HL-60 (cell line): ENCODE results near the gene POU2F2.

Source experiments
- DNase-seq, 2 experiments: peaks; one replicate each; pipeline ENCODE4 v3.0.0-alpha.2; 2010 to 2020; ENCODE audit warnings: low read depth in 1 of 2, low spot score in 1 of 2
- H3K27ac ChIP-seq: fragments of 250-450 bp; sonication (Bioruptor Pico); replicated peaks from 2 replicates; pipeline ENCODE4 v1.5.1; 2020; ENCODE audit warnings: mild to moderate bottlenecking, moderate library complexity
- H3K27me3 ChIP-seq: fragments of 250-450 bp; sonication (Bioruptor Pico); 2 replicates; pipeline ENCODE4 v1.5.1; 2021; ENCODE audit warnings: mild to moderate bottlenecking, moderate library complexity; ENCODE audit not compliant: insufficient read depth, poor library complexity, severe bottlenecking
- H3K4me3 ChIP-seq: replicated peaks from 2 replicates; pipeline ENCODE4 v1.5.1; 2011; ENCODE audit warnings: mild to moderate bottlenecking, control low read depth, low read length; ENCODE audit not compliant: insufficient read depth
- GABPA ChIP-seq: IDR thresholded peaks from 2 replicates; pipeline ENCODE4 v1.6.1; 2012; ENCODE audit warnings: low read depth
- POLR2AphosphoS5 ChIP-seq: IDR thresholded peaks from 2 replicates; pipeline ENCODE4 v1.6.1; 2012; ENCODE audit warnings: low read depth
- SPI1 ChIP-seq: IDR thresholded peaks from 2 replicates; pipeline ENCODE4 v1.6.1; 2012; ENCODE audit warnings: low read depth, mild to moderate bottlenecking, borderline replicate concordance
- TF ChIP-seq, protein P1 (sequence below): IDR thresholded peaks from one replicate; pipeline ENCODE4 v1.5.1; 2011; ENCODE audit warnings: low read length, control low read depth, inconsistent platforms; ENCODE audit not compliant: insufficient read depth
- TF ChIP-seq, protein P2 (sequence below): IDR thresholded peaks from 2 replicates; pipeline ENCODE4 v1.6.1; 2012; ENCODE audit warnings: low read depth; ENCODE audit not compliant: insufficient replicate concordance

The POU2F2 gene

DNA sequence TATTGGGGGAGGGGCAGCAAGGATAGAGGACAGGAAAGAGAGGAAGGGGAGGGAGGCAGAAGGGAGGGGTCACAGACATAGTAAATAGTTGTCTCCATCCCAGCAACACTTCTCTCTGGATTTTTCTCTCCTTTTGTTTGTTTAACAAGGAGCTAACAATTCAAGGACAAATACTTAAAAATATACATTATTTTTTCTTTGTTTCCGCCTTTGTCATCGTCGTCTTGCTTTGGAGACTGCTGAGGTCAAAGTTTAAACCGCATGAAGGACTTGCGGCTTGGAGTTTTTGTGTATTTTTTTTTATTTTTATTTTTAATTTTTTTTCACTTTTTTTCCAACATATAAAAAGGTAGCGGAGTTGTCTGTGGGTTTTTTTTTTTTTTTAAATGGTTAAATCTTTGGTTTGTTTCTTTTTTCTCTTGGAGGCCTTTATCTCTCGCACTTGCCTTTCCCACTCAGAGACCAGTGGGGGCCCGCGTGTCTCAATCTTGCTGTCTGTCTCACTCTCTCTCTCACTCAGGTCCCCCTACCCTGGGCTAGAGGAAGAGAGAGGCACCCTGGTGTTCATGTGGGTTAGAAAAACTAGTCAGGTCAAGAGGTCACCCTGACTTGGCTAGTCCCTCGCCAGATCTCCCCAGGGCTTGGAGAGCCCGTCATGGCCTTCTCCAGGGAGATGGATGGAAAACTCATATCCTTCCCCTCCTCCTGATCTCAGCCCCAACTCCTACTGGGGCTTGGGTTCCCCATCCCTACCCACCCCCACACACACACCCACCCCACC, 45.3 kb downstream of the POU2F2 start:
- Histone ChIP-seq H3K27ac (no peak overlapping the region), H3K27me3 (no peaks in the 10 kb centered on the region), H3K4me3 (no peak overlapping the region)
- TF ChIP-seq POLR2AphosphoS5 (no peak), SPI1 (no peak)
- TF ChIP-seq, protein P1, sequence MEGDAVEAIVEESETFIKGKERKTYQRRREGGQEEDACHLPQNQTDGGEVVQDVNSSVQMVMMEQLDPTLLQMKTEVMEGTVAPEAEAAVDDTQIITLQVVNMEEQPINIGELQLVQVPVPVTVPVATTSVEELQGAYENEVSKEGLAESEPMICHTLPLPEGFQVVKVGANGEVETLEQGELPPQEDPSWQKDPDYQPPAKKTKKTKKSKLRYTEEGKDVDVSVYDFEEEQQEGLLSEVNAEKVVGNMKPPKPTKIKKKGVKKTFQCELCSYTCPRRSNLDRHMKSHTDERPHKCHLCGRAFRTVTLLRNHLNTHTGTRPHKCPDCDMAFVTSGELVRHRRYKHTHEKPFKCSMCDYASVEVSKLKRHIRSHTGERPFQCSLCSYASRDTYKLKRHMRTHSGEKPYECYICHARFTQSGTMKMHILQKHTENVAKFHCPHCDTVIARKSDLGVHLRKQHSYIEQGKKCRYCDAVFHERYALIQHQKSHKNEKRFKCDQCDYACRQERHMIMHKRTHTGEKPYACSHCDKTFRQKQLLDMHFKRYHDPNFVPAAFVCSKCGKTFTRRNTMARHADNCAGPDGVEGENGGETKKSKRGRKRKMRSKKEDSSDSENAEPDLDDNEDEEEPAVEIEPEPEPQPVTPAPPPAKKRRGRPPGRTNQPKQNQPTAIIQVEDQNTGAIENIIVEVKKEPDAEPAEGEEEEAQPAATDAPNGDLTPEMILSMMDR, result no peak
- no peak for DNase-seq

DNA sequence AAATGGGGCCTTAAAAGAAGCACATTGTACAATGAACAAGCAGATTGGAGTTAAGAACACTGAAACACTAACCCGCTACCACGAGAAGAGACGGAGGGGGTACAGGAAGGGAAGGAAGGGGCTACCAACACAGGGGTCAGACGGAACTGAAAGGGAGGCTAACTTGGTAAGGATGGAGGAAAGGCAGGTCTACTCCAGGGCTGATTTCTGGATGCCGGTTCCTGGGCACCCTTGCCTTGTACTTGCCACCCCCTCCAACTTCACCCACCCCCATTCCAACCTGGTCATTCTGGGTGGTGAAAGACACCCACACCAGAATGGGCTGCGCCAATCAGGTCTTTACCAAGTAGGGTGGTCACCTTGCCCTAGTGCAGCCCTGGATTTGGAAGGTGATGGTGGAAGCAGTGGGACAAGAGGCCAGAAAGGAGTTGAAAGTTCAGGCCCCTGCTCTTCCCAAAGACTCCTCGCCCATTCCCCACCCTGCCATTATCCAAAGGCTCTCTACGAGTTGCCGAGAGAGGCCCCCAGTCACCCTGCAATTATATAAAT, 46.0 kb downstream of the POU2F2 start:
- Histone ChIP-seq H3K27ac (no peak overlapping the region), H3K27me3 (no peaks in the 10 kb centered on the region), H3K4me3 (no peak overlapping the region)
- DNase-seq, result no peak
- TF ChIP-seq SPI1 (no peak), GABPA (no peak), POLR2AphosphoS5 (no peak)
- TF ChIP-seq, protein P2, sequence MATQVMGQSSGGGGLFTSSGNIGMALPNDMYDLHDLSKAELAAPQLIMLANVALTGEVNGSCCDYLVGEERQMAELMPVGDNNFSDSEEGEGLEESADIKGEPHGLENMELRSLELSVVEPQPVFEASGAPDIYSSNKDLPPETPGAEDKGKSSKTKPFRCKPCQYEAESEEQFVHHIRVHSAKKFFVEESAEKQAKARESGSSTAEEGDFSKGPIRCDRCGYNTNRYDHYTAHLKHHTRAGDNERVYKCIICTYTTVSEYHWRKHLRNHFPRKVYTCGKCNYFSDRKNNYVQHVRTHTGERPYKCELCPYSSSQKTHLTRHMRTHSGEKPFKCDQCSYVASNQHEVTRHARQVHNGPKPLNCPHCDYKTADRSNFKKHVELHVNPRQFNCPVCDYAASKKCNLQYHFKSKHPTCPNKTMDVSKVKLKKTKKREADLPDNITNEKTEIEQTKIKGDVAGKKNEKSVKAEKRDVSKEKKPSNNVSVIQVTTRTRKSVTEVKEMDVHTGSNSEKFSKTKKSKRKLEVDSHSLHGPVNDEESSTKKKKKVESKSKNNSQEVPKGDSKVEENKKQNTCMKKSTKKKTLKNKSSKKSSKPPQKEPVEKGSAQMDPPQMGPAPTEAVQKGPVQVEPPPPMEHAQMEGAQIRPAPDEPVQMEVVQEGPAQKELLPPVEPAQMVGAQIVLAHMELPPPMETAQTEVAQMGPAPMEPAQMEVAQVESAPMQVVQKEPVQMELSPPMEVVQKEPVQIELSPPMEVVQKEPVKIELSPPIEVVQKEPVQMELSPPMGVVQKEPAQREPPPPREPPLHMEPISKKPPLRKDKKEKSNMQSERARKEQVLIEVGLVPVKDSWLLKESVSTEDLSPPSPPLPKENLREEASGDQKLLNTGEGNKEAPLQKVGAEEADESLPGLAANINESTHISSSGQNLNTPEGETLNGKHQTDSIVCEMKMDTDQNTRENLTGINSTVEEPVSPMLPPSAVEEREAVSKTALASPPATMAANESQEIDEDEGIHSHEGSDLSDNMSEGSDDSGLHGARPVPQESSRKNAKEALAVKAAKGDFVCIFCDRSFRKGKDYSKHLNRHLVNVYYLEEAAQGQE, result no peak
- TF ChIP-seq, protein P1, result no peak

DNA sequence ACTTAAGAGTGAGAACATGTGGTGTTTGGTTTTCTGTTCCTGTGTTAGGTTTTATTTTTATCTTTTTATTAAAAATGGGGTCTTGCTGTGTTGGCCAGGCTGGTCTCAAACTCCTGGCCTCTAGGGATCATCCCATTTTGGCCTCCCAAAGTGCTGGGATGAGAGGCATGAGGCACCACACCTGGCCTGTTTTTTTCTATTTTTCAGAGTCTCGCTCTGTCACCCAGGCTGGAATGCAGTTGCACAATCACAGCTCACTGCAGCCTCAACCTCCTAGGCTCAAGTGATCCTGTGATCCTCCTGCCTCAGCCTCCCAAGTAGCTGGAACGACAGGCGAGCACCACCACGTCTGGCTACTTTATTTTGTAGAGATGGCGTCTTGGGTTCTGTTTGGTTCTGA, 48.7 kb downstream of the POU2F2 start:
- no peaks in the 10 kb centered on the region for H3K27me3 ChIP-seq
- H3K4me3 ChIP-seq, result no peak overlapping the region
- TF ChIP-seq GABPA (no peak), POLR2AphosphoS5 (no peak), SPI1 (no peak)
- TF ChIP-seq, protein P2, result no peak
- TF ChIP-seq, protein P1, result no peak
- H3K27ac ChIP-seq, result no peak overlapping the region
- DNase-seq, result no peak
